ENCODE data around the gene TGM3.

GRCh38 chr20:2335096-2335870, 39.5 kb downstream of the TGM3 start:
- TF ChIP-seq CTCF (IDR thresholded peaks at IDR 0.05) = no peak
- no peak for TF ChIP-seq POLR2A (IDR thresholded peaks at IDR 0.05)
